HepG2 (cell line): ENCODE data around the gene GADD45GIP1.

Experiments
- CREM ChIP-seq, 2 experiments: sonication (generic) in 1 of 2; formaldehyde crosslinking in 1 of 2; IDR thresholded peaks; 2 replicates each; pipeline versions ENCODE4 v1.4.0 to v1.6.1; 2016 to 2020; ENCODE audit warnings: antibody characterized with exemption in 1 of 2, mild to moderate bottlenecking in 1 of 2, missing genetic modification reagents in 1 of 2
- FOXA1 ChIP-seq, 2 experiments: fragments of 450-650 bp in 1 of 2; sonication (generic) in 1 of 2; formaldehyde crosslinking in 1 of 2; IDR thresholded peaks; 2 replicates each; pipeline versions ENCODE4 v1.4.0 to v1.6.1; 2016 to 2020; ENCODE audit warnings: missing genetic modification reagents in 1 of 2
- MYC ChIP-seq: sonication (generic); formaldehyde crosslinking; IDR thresholded peaks from 2 replicates; pipeline ENCODE4 v1.9.0; 2021; ENCODE audit warnings: missing genetic modification reagents, borderline replicate concordance
- RAD21 ChIP-seq: fragments of 450-650 bp; formaldehyde crosslinking; IDR thresholded peaks from 2 replicates; pipeline ENCODE4 v1.5.0; 2020; ENCODE audit warnings: mild to moderate bottlenecking
- SIN3A ChIP-seq: IDR thresholded peaks from 2 replicates; pipeline ENCODE4 v1.6.1; 2011; ENCODE audit warnings: low read depth, mild to moderate bottlenecking, control low read depth, low read length, borderline replicate concordance
- TCF12 ChIP-seq, 2 experiments: fragments of 450-650 bp in 1 of 2; sonication (generic) in 1 of 2; formaldehyde crosslinking in 1 of 2; IDR thresholded peaks; 2 replicates each; pipeline versions ENCODE4 v1.6.1 to v1.8.0; 2017 to 2022; ENCODE audit warnings: antibody characterized with exemption in 1 of 2, mild to moderate bottlenecking in 1 of 2, missing genetic modification reagents in 1 of 2, moderate library complexity in 1 of 2
- ZNF121 ChIP-seq: sonication (generic); formaldehyde crosslinking; IDR thresholded peaks from 2 replicates; pipeline ENCODE4 v1.5.0; 2020; ENCODE audit warnings: mild to moderate bottlenecking, missing genetic modification reagents
- TF ChIP-seq, protein P1 (sequence below): sonication (generic); formaldehyde crosslinking; IDR thresholded peaks from 2 replicates; pipeline ENCODE4 v1.5.0; 2020; ENCODE audit warnings: mild to moderate bottlenecking, missing genetic modification reagents, moderate library complexity
- TF ChIP-seq, protein P2 (sequence below), 2 experiments: sonication (generic) in 1 of 2; formaldehyde crosslinking in 1 of 2; IDR thresholded peaks; 2 replicates each; pipeline versions ENCODE4 v1.5.1 to v1.6.1; 2011 to 2020; ENCODE audit warnings: borderline replicate concordance in 1 of 2, low read depth in 1 of 2, low read length in 1 of 2, mild to moderate bottlenecking in 1 of 2, missing genetic modification reagents in 1 of 2, moderate library complexity in 1 of 2
- TF ChIP-seq, protein P3 (sequence below): sonication (generic); formaldehyde crosslinking; IDR thresholded peaks from 2 replicates; pipeline ENCODE4 v1.4.0; 2020; ENCODE audit warnings: low read depth, missing genetic modification reagents

DNA sequence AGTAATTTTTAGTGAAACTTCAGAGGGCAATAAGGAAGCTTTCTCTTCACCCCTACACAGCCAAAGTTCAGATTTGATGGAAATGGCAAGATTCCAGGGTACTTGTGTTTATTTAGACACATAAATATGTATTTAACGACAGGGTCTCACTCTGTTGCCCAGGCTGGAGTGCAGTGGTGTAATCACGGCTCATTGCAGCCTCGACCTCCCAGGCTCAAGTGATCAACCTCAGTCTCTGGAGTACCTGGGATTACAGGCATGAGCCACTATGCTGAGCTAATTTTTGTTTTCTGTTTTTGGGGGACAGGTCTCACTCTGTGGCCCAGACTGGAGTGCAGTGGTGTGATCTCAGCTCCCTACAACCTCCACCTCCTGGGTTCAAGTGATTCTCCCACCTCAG is 36.0 kb downstream of the GADD45GIP1 start:
- no peak for TF ChIP-seq TCF12 (IDR thresholded peaks at IDR 0.05)
- TF ChIP-seq TCF12 (CRISPR knock-in tag; IDR thresholded peaks at IDR 0.05): no peak
- TF ChIP-seq RAD21 (CRISPR knock-in tag): no peak
- TF ChIP-seq ZNF121 (CRISPR knock-in tag): no peak
- TF ChIP-seq, protein P1, sequence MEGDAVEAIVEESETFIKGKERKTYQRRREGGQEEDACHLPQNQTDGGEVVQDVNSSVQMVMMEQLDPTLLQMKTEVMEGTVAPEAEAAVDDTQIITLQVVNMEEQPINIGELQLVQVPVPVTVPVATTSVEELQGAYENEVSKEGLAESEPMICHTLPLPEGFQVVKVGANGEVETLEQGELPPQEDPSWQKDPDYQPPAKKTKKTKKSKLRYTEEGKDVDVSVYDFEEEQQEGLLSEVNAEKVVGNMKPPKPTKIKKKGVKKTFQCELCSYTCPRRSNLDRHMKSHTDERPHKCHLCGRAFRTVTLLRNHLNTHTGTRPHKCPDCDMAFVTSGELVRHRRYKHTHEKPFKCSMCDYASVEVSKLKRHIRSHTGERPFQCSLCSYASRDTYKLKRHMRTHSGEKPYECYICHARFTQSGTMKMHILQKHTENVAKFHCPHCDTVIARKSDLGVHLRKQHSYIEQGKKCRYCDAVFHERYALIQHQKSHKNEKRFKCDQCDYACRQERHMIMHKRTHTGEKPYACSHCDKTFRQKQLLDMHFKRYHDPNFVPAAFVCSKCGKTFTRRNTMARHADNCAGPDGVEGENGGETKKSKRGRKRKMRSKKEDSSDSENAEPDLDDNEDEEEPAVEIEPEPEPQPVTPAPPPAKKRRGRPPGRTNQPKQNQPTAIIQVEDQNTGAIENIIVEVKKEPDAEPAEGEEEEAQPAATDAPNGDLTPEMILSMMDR (CRISPR knock-in tag): no peak
- no peak for TF ChIP-seq MYC (CRISPR knock-in tag)
- no peak for TF ChIP-seq SIN3A
- TF ChIP-seq, protein P2, sequence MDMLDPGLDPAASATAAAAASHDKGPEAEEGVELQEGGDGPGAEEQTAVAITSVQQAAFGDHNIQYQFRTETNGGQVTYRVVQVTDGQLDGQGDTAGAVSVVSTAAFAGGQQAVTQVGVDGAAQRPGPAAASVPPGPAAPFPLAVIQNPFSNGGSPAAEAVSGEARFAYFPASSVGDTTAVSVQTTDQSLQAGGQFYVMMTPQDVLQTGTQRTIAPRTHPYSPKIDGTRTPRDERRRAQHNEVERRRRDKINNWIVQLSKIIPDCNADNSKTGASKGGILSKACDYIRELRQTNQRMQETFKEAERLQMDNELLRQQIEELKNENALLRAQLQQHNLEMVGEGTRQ (IDR thresholded peaks at IDR 0.05; ENCODE audit: low read depth, low read length): no peak
- TF ChIP-seq, protein P2 (CRISPR knock-in tag; IDR thresholded peaks at IDR 0.05; ENCODE audit: borderline replicate concordance): no peak
- TF ChIP-seq, protein P3, sequence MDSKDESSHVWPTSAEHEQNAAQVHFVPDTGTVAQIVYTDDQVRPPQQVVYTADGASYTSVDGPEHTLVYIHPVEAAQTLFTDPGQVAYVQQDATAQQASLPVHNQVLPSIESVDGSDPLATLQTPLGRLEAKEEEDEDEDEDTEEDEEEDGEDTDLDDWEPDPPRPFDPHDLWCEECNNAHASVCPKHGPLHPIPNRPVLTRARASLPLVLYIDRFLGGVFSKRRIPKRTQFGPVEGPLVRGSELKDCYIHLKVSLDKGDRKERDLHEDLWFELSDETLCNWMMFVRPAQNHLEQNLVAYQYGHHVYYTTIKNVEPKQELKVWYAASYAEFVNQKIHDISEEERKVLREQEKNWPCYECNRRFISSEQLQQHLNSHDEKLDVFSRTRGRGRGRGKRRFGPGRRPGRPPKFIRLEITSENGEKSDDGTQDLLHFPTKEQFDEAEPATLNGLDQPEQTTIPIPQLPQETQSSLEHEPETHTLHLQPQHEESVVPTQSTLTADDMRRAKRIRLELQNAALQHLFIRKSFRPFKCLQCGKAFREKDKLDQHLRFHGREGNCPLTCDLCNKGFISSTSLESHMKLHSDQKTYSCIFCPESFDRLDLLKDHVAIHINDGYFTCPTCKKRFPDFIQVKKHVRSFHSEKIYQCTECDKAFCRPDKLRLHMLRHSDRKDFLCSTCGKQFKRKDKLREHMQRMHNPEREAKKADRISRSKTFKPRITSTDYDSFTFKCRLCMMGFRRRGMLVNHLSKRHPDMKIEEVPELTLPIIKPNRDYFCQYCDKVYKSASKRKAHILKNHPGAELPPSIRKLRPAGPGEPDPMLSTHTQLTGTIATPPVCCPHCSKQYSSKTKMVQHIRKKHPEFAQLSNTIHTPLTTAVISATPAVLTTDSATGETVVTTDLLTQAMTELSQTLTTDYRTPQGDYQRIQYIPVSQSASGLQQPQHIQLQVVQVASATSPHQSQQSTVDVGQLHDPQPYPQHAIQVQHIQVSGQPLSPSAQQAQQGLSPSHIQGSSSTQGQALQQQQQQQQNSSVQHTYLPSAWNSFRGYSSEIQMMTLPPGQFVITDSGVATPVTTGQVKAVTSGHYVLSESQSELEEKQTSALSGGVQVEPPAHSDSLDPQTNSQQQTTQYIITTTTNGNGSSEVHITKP: no peak
- no peak for TF ChIP-seq CREM (IDR thresholded peaks at IDR 0.05)
- TF ChIP-seq CREM (CRISPR knock-in tag; IDR thresholded peaks at IDR 0.05): no peak
- no peak for TF ChIP-seq FOXA1 (IDR thresholded peaks at IDR 0.05)
- TF ChIP-seq FOXA1 (CRISPR knock-in tag; IDR thresholded peaks at IDR 0.05): no peak
